PFSK-1 (cell line): Measurements from ENCODE around the gene SIAH1.

Source experiments
- FOXP2 ChIP-seq: optimal IDR thresholded peaks from 2 replicates; pipeline ENCODE3; 2011; ENCODE audit warnings: borderline replicate concordance, control low read depth, inconsistent platforms; ENCODE audit not compliant: insufficient read depth; ENCODE audit errors: extremely low read length, extremely low read depth
- POLR2AphosphoS5 ChIP-seq: IDR thresholded peaks from 2 replicates; pipeline ENCODE4 v1.6.1; 2012; ENCODE audit warnings: low read depth, mild to moderate bottlenecking, control low read depth, low read length, moderate library complexity
- SIN3A ChIP-seq: IDR thresholded peaks from 2 replicates; pipeline ENCODE4 v1.6.1; 2012; ENCODE audit warnings: mild to moderate bottlenecking, low read length, moderate library complexity, borderline replicate concordance; ENCODE audit not compliant: insufficient read depth
- TAF1 ChIP-seq: IDR thresholded peaks from 2 replicates; pipeline ENCODE4 v1.6.1; 2012; ENCODE audit warnings: low read length, control low read depth, borderline replicate concordance; ENCODE audit not compliant: insufficient read depth
- TF ChIP-seq, protein P1 (sequence below), 2 experiments: IDR thresholded peaks; 2 replicates each; pipeline versions ENCODE4 v1.6.1 to v1.8.0; 2011 to 2012; ENCODE audit warnings: low read depth in 2 of 2, low read length in 2 of 2, control low read depth in 1 of 2, inconsistent platforms in 1 of 2, mild to moderate bottlenecking in 1 of 2, moderate library complexity in 1 of 2; ENCODE audit not compliant: insufficient read depth in 1 of 2

DNA sequence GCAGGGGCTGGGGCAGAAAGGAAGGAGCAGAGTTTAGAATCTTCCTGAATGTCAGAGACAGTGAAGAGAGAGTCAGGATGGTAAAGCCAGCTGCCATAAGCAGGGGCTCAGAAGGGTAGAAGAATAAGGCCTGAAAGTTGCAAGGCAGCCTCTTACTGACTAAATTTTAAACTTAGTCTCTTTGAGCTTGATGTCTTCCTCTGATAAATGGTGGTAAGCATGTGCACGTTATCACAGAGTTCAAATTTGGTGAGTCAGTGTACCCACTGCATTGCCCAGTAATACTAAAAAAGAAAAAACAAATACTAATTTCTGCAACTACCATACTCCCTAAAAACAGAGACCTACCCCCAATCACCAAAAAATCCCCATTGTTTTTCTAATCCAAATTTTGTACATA is 45.2 kb downstream of the SIAH1 start:
- TF ChIP-seq, protein P1, sequence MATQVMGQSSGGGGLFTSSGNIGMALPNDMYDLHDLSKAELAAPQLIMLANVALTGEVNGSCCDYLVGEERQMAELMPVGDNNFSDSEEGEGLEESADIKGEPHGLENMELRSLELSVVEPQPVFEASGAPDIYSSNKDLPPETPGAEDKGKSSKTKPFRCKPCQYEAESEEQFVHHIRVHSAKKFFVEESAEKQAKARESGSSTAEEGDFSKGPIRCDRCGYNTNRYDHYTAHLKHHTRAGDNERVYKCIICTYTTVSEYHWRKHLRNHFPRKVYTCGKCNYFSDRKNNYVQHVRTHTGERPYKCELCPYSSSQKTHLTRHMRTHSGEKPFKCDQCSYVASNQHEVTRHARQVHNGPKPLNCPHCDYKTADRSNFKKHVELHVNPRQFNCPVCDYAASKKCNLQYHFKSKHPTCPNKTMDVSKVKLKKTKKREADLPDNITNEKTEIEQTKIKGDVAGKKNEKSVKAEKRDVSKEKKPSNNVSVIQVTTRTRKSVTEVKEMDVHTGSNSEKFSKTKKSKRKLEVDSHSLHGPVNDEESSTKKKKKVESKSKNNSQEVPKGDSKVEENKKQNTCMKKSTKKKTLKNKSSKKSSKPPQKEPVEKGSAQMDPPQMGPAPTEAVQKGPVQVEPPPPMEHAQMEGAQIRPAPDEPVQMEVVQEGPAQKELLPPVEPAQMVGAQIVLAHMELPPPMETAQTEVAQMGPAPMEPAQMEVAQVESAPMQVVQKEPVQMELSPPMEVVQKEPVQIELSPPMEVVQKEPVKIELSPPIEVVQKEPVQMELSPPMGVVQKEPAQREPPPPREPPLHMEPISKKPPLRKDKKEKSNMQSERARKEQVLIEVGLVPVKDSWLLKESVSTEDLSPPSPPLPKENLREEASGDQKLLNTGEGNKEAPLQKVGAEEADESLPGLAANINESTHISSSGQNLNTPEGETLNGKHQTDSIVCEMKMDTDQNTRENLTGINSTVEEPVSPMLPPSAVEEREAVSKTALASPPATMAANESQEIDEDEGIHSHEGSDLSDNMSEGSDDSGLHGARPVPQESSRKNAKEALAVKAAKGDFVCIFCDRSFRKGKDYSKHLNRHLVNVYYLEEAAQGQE (IDR thresholded peaks at IDR 0.05; ENCODE audit: insufficient read depth in 1 of 2, low read depth in 2 of 2, low read length in 2 of 2), result no peak
- TF ChIP-seq FOXP2 (no peak), TAF1 (no peak), SIN3A (no peak), POLR2AphosphoS5 (no peak)
